DMS153 treated with DMSO at 0.1 percent for 48 hours (cell line): ENCODE results near the gene LAMB2.

ENCODE experiments used
- DNase-seq: peaks from one replicate; lab custom pipeline; 2025; ENCODE audit not compliant: unreplicated experiment; lab: John Stamatoyannopoulos, UW

LAMB2 gene

DNA sequence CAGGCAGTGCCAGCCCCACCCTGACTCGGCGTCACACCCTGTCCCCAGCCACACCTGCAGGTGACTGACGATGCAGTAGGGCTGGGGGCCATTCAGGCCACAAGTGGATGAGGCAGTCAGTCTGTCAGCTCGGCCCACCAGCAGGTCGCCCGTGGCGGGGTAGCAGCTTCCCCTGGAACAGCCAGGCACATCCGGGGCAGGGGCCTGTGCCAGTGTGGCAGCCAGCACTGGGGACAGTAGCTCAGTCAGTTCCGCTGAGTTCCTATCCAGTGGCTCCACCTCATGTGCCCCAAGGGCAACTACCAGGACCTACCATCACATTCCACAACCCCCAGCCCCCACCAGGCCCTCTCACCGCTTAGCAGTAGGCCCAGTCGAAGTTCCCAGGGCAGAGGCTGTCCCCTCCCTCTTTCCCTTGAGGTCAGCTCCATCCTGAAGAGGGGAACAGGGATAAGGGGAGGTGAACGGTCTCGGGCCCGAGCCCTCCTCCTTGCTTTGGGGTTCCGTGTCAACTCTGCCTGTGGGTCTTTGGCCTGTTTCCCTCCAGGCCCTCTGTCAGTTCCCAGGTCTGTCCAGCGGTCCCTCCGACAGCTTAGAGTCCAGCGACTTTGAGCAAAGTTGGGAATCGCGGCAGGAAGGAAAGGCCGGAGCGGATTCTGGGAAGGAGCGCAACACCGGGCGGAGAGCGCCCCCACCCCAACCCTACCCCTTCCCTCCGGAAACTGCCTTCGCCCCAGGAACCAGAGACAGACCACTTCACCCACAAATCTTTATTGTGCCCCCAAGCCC is at the start of gene LAMB2:
LAMB2 (minus strand) TSS at position 614 of the 789 bp plus-strand sequence; CDS start at position 431, 183 bp downstream.
- no peak for DNase-seq

DNA sequence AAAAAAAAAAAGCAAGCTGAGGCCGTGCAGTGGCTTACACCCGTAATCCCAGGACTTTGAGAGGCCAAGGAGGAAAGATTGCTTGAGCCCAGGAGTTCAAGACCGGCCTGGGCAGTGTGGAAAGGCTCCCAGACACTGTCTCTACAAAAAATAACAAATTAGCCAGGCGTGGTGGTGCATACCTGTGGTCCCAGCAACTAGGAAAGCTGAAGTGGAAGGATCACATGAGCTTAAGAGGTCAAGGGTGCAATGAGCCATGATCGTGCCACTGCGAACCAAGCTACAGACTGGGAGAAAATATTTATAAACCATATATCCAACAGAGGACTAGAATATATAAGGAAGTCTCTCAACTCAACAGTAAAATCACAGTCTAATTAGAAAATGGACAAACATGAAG is 48.5 kb upstream of the LAMB2 start:
- no peak for DNase-seq

DNA sequence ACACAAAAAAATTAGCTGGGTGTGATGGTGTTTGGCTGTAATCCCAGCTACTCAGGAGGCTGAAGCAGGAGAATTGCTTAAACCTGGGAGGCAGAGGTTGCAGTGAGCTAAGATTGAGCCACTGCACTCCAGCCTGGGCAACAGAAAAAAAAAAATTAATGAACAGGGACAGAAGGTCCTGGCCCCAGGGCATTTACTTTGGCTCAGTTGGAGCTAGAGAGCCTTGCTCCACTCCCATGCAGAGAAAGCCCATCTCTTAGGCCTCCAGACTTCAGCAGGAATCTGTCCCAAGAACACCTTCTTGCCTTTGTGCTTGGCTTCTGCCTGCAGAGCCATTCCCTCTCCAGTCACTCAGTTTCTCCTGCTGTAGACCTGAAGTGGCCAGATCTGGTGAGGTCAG is 47.3 kb upstream of the LAMB2 start:
- DNase-seq: no peak

DNA sequence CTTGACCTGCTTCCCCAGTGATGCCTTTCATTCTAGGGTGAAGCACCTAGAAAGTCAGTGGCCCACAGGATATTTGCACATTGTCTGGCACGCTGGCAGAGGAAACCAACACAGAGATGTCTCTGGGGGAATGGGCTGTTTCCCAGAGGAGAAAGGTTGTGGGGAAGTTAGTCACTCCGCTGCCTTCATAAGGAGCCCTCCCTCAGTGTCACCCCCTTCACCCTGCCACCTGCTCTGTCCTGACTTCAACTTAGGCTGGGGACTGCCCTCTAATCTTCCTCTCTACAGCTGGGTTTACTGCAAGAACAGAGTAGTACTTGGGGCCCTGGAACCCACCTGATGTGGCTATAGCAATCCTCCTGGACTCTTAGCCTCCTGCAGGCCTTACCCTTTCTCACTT is 44.2 kb upstream of the LAMB2 start:
- DNase-seq: no peak

DNA sequence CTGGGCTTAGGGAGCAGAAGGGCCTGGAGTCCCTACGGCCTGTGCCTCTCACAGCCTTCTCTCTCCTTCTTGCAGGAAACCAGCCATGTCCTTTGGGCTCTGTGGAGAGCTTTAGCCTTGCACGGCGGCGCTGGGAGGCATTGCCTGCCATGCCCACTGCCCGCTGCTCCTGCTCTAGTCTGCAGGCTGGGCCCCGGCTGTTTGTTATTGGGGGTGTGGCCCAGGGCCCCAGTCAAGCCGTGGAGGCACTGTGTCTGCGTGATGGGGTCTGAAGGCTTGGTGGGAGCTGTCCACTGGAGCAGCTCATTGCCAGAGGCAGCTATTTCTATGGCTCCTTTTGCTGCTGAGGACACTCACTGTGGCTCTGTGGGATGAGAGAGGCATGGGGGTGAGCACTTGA is 42.7 kb upstream of the LAMB2 start:
- DNase-seq: no peak

DNA sequence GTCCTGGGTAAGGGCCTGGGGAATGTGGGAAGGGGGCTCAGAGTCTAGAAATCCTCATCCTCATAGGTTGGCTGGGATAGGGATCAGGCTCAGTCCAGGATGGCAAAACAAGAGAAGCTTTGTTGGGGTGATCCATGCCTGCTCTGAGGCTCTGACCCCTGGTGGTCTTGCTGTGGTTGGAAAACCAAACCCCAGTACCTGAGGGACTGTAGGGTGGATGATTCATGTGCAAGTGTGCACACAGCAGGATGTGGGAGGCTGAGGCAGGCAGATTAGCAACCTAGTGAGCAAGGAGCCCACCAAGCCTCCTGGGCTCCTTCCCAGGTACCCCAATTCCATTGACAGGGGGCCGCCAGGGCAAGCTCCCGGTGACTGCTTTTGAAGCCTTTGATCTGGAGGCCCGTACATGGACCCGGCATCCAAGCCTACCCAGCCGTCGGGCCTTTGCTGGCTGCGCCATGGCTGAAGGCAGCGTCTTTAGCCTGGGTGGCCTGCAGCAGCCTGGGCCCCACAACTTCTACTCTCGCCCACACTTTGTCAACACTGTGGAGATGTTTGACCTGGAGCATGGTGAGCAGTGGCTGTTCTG is 41.6 kb upstream of the LAMB2 start:
- DNase-seq: no peak

DNA sequence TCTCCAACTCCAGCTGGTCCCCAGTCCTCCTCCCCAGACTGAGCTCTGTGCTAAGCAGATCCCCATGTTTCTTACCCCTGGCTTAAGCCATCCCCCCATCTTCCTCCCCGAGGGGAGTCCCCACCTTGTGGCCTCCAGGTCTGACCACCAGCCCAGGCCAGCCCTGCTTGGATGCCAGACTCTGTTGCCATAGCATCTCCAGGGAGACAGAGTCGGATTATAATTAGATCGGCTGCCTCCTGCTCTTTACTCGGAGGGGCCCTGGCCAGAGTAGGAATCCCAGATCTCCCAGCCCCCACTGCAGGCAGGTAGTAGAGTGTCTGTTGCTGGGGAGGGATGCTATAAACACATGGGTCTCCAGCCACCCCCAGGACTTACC is 40.9 kb upstream of the LAMB2 start:
- DNase-seq: no peak

DNA sequence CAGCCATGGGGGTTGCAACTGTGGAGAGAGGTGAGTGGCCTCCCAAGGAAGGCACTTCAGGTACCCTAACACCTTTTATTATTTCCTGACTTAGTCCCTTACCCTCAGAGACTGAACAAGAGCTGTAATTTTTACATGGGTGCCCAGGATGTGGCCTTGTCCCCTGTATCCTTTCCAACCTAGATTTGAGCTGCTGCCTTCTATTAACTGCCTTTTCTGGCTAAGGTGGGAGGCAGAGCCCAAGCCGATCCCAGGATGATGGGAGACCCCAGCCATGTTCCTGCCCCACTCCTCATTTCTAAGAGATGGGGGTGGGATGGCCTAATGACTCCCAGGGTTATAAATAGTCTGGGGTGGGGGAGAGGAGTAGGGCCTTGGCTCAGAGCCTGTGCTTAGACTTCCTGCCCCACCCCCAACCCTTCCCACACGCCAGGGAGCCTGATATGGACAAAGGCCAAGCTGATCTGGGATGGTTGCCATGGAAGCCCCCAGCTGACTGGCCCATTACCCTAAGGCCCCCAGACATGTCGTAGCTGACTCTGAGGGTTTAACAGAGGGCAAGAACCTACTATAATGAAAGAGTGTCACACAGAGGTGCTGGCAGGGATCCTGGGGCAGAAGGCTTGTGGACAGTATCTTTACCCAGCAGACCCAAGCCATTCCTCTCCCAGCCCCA is 40.4 kb upstream of the LAMB2 start:
- peak; percentile 22 for DNase-seq

DNA sequence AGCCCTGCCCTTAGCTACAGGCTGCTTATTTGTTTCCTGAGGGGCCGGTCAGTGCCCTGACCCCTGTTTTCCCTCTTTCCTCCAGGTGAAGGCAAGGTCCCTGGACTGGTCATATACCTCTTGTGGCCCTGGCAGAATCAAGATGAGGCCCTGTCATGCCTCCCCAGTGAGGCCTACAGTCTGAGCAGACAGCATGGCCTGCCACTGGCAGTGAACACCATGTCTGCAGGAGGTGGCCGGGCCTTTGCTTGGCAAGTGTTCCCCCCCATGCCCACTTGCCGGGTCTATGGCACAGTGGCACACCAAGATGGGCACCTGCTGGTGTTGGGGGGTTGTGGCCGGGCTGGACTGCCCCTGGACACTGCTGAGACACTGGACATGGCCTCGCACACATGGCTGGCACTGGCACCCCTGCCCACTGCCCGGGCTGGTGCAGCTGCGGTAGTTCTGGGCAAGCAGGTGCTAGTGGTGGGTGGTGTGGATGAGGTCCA is 39.7 kb upstream of the LAMB2 start:
- no peak for DNase-seq

DNA sequence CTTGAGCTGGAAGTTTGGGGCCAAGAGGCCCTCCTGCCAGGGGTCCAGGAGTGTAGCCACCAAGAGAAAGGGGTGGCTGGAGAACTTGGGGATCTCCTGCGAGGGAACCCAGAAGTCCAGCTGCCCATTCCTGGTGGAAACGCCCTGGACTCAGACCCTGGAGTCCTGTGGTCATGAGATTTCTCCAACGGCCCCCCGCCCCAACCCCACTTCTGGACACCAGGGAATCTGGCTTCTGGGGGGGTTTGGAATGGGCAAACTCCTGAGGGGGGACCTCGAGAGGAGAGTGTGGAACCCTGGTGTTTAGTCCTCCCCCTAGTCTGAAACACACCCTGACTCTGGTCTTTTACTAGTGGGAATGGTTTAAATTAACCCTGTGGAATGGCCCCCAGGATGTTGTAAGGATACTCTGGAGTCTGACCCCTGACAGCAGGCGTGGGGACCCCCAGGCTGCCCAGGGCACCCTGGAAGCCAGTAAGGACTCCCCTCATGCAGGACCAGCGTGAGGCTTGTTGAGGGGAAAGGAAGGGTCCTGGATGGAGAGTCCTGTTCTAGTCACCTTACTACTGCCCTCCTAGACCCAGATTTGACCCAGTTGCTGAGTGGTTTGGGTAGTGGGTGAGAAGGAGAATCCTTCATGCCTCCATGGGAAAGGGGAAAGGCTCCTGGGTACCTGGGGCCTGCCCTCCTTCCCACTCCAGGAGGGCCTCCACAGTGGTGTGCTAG is 39.1 kb upstream of the LAMB2 start:
- DNase-seq: no peak

DNA sequence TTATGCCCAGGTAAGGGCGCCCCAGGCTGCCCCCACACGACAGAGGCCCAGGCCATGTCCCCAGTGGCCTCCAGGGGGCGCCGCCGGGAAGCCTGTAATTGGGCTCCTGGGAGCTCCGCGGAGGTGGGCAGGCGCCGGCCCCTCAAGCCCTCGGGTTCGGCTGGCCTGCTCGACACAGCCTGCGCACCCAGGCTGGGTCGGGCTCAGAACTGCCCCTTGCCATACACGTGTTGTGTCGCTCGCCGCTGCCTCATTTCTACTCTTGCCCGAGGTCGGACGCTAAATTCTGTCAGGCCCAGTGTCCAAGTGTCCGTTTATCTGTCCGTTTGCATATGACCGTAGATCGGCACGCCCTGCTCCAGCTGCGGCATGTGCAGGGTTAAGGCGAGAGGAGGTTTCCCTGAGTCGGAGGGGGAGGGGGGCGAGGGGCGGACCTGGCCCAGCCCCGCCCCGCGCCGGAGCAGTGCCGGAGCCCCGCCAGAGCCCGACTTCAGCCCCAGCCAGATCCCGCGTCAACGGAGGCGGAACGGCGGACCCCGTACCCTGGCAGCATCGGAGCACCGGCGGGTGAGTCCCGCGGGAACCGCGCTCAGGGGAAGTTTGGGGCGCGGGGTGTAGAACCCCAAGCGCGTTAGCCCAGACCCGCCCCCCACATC is 38.4 kb upstream of the LAMB2 start, which contains the start of gene KLHDC8B:
KLHDC8B (plus strand) TSS at position 480 of the 656 bp plus-strand sequence. CDS start 1,172 bp downstream, outside the sequence.
- DNase-seq: peak; percentile 7

DNA sequence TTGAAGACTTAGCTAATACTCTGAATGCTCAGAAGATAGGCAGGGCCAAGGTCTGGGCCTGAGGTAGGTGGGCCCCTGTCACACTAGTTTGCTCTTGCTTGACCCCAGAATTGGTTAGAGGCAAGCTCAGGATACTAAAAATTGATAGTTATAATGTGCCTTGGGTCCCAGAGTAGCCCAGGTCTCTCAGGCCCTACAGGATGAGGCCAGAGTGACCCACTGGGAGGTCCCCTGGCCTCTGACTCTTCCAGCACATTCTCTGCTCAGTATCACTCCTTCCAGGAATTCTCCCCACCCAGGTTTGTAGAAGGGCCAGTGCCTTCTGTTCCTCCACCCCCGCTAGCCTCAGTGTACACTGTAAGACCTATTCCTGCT is 37.9 kb upstream of the LAMB2 start:
- DNase-seq: no peak

DNA sequence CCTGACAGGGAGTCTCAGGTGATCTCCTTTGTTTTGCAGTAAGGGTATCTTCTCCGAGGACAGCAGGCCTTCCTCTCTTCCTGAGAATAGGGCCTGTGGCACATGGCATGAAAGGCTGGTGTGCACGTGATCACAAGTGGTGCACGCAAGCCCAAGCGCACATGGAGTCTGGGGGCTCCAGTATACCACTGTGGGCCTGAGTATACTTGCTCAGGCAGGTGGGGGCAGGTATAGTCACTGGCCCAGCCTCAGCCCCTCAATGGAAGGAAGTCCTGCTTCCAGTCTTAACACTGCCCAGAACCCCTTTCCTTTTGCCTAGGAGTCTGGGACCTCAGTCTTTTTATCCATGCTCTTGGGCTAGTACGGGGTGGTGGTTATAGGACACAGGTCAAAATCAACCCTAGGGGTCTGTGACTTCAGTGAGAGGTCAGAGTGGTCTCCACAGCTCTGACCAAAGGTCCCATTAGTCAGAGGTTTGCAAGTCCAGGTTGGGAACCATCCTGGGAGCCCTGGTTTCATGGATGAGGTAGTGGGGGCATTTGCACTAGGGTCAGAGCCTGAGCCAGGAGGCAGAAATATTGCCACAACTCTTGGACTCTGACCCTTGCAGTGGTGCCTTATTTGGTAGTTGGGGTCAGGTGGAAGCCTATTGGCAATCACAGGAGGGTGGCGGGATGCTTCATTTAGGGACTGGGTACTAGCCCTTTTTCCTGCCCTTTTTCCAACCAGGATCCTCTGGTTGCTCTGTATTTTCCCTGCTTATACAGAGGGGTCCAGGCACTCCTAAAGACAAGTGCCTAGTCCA is 34.1 kb upstream of the LAMB2 start:
- DNase-seq: no peak

DNA sequence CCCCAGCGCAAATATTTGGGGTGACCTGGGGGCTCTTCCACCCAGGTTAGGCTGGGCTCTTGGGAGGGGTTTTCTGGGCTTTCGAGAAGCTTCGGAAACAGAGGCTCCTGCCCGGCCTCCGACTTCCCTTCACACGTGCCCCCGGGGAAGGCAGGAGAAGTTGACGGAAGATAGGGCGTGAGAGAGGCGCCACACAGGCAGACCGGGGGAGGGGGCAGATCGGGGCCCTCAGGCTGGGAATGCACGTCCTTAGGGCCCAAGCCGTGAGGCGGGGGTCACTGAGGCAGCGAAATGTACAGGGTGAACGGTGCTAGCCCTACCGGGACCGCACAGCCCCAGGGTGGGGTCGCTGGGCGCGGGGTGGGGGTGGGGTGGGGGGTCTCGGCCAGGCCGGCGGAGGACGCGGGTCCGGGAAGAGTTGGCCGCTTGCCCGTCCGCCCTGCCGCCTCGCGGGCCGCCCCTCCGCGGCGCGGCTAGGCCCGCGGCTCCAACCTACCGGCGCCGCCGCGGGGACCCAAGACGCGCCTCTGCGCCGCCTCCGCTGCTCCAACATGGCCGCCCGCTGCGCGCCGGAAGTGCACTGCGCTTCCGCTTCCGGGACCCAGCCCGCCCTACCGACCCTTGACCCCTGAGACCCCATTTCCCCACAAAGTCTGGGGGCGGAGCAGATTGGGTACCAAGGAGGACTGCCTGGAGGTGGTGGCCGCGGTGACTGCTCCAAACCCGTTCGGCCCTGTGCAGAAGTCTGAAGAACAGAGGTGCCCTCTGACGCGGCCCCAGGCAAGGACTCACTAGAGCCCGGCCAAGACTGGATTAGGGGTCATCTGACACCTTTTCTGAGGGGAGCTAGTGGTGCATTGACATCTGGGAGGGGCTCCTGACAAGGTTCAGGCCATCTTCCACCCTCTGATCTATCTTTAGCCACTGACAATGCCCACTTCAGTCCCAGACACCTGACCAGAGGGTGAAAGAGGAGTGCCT is 33.2 kb upstream of the LAMB2 start, which contains the start of gene CCDC71:
CCDC71 (minus strand) TSS at position 561 of the 981 bp plus-strand sequence. CDS start 2,123 bp downstream, outside the sequence.
- DNase-seq: peak; percentile 4

DNA sequence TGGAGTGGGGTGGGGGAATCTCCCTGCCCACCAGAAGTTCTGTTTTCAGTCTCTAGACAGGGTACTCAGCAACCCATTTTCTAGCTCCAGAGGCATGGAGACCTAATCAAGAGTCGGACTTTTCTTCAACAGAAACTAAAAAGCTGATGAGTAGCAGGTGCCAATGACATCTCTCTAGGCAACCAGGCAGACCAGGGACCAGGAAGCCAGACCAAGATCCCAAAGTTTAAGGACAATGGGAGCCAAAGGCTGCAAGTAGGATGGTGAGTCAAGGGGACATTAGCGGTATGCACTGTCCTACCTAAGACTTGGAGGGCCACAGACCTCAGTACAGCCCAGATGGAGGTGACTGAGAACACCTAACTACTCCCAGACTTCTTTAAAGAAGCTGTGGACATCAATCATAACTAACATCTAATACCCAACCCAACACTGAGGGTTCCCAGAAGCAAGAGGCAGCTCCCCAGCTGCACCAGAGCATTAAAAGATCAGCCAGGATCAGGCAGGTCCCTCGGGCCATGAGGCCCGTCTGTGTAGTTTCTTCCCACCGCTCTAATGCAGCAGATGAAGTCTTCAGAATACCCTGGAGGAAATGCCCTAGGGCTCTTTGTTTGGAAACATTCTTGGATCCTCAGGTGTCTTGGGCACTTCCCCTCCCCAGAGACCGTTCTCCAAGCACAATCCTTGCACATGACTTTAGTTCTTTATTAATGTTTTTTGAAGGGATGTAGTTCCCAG is 32.3 kb upstream of the LAMB2 start:
- DNase-seq: no peak

DNA sequence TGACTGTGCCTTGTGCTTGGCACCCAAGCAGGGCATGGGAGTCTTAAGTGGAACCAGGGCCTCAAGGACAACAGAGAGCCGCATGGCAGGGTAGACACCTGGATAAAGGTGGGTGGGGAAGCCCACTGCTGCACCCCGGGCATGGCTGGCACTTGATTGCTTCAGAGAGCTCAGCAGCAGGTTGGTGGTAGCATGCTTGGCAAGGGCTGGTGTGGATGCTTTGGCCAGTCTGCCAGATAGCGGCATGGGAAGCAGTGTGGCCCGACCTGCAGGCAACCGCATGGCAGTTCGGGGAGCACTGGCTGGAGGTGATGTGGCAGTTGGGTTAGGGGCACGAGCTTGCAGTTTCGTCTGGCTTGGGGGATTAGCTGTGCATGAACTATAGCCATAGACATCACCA is 30.8 kb upstream of the LAMB2 start:
- DNase-seq: no peak

DNA sequence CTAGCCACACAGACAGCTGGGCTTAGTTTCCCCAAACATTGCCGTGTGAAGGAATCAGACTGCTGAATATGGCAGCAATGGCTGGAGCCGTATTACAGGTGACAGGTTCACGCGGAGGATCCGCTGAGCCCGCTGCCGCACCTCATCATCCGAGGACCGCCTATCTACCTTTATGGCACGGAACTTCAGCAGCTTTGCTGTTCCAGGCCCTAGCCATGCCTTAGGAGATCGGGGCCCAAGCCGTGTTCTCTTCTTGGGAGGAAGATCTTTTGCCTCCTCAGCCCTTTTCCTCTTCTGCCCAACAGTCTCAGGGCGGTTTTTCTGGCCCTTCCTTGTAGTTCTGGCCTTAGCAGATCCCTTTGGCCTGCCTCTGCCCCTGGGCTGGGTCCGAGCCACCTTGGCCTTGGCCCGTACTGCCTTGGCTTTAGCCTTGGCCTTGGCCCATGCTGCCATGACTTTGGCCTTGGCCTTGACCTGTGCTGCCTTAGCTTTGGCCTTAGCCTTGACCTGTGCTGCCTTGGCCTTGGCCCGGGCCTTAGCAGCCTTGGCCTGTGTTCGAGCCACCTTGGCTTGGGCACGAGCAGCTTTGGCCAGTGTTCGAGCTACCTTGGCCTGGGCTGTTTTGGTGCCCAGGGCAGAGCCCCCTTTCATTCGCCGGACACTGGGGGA is 30.0 kb upstream of the LAMB2 start:
- DNase-seq: no peak
